NCI-H2107 treated with DMSO at 0.1 percent for 48 hours (cell line): Measurements from ENCODE around the gene MYO10.
"Not testable (repeated sequence)": the region's sequence is repeated elsewhere in the genome, so short reads cannot be mapped to it uniquely, and the experiment has no call there.

Source experiments
- DNase-seq: peaks from one replicate; lab custom pipeline; 2025; ENCODE audit not compliant: unreplicated experiment; lab: John Stamatoyannopoulos, UW

The MYO10 gene

GRCh38 chr5:16679863-16680262 is 256.2 kb downstream of the MYO10 start:
- DNase-seq = no peak

GRCh38 chr5:16679190-16679589 is 256.9 kb downstream of the MYO10 start:
- no peak for DNase-seq

- DNase-seq = no peak
Measured at GRCh38 chr5:16675806-16676205, 260.3 kb downstream of the MYO10 start.

GRCh38 chr5:16674750-16675149 is 261.3 kb downstream of the MYO10 start:
- DNase-seq = no peak

- DNase-seq = no peak
Measured at GRCh38 chr5:16673241-16674201, 262.6 kb downstream of the MYO10 start.

GRCh38 chr5:16671208-16671607 is 264.9 kb downstream of the MYO10 start:
- DNase-seq = no peak

GRCh38 chr5:16669776-16670175 is 266.3 kb downstream of the MYO10 start:
- DNase-seq = no peak

- DNase-seq = no peak
Measured at GRCh38 chr5:16668631-16669030, 267.5 kb downstream of the MYO10 start.

- no peak for DNase-seq
Measured at GRCh38 chr5:16668194-16668593, 267.9 kb downstream of the MYO10 start.

- DNase-seq = peak; percentile 21
Measured at GRCh38 chr5:16666883-16667398, 269.1 kb downstream of the MYO10 start.

- no peak for DNase-seq
Measured at GRCh38 chr5:16666130-16666882, 269.8 kb downstream of the MYO10 start.

- no peak for DNase-seq
Measured at GRCh38 chr5:16665601-16666000, 270.5 kb downstream of the MYO10 start.

- DNase-seq = no peak
Measured at GRCh38 chr5:16664368-16664767, 271.7 kb downstream of the MYO10 start.

- DNase-seq = no peak
Measured at GRCh38 chr5:16663840-16664239, 272.2 kb downstream of the MYO10 start.

- no peak for DNase-seq
Measured at GRCh38 chr5:16661713-16662112, 274.4 kb downstream of the MYO10 start.

GRCh38 chr5:16660982-16661381 is 275.1 kb downstream of the MYO10 start:
- no peak for DNase-seq

GRCh38 chr5:16659536-16659935 is 276.6 kb downstream of the MYO10 start:
- DNase-seq = no peak

GRCh38 chr5:16656561-16657191 is 279.4 kb downstream of the MYO10 start:
- DNase-seq = no peak

GRCh38 chr5:16654647-16655334 is 281.3 kb downstream of the MYO10 start:
- DNase-seq = no peak

GRCh38 chr5:16648739-16649138 is 287.3 kb downstream of the MYO10 start:
- not testable (repeated sequence) for DNase-seq
